Stimulated activated CD4-positive, alpha-beta T cell treated with anti-CD3 and anti-CD28 coated beads, TNF-alpha, amount 100 ng/mL, for 1 hour (primary cell): ENCODE results near the gene PTPRQ.
"Not testable (repeated sequence)": the region's sequence is repeated elsewhere in the genome, so short reads cannot be mapped to it uniquely, and the experiment has no call there.

Experiments used
- DNase-seq, 3 donors: peaks; one replicate each; pipeline ENCODE4 v3.0.0-alpha.2; 2020; ENCODE audit warnings: low read depth in 3 of 3, low spot score in 1 of 3

Gene PTPRQ

DNA sequence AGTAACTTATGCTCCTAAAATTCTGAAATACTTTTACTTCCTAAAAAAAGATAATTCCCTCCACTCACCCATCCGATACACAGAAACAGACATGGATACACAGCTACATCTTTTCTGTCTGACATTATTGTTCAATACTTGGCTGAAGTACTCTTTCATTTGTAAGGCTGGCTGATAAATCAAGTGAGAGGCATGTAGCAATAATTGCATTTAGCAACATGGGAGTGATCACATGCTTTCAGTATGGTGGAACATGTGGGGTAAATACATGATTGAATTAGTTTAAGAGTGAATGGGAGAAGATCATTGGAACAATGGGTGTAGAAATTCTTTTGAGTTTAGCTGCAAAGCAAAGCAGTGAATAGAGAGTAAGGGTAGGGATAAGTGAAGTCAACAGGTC, 25.6 kb downstream of the PTPRQ start:
- no peak for DNase-seq

GRCh38 chr12:80470403-80470802, 26.4 kb downstream of the PTPRQ start:
- DNase-seq = no peak

- DNase-seq = no peak
Observed at GRCh38 chr12:80472236-80472635, 28.2 kb downstream of the PTPRQ start.

DNA sequence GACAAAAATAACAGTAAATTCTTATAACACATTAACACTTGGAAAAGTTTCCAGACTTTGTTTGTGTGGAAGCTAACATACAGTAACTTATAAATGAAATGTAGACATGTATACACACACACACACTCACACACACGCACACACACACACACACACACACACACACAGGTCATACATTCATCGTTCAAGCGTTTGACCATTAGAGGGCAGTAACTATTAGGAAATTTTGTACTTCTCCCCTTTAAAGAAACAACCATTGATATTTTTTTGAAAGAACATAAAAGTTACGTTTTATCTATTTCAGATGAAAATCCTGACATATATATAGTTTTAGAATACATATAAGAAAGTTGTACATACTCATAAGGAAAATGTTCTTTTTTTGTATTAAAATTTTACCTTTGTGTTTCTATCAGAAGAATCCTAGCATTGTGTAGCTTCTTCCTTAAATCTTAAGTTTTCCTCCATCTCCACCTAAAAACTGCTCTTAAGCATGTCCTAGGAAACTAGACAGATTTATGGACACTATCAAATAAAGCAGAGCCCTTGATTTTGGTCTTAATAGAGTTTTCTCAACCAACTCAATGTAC, 29.0 kb downstream of the PTPRQ start:
- DNase-seq = no peak

GRCh38 chr12:80477521-80478145, 33.6 kb downstream of the PTPRQ start:
- DNase-seq = not testable (repeated sequence)

- DNase-seq = no peak
Observed at GRCh38 chr12:80484746-80485145, 40.7 kb downstream of the PTPRQ start.

GRCh38 chr12:80485222-80485987, 41.4 kb downstream of the PTPRQ start:
- DNase-seq = no peak

- no peak for DNase-seq
Observed at GRCh38 chr12:80490329-80490728, 46.3 kb downstream of the PTPRQ start.

DNA sequence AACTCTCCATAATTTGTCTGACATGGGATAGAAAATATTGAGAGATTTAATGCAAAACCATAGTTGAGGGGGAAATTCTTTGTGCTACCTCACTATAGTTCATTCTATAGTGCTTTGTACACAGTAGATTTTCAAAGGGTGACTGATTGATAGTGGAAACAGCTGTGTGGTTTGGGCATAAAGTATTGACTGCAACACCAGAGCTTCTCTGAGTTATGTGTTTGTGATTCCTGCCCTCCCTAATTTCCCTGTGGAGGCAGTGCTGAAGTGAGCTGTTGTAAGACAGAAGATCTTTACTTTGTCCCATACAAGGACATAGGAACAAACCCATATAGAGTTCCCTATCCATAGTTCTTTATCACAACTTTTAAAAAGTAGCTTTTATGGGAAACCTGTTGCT, 47.1 kb downstream of the PTPRQ start:
- DNase-seq = no peak

DNA sequence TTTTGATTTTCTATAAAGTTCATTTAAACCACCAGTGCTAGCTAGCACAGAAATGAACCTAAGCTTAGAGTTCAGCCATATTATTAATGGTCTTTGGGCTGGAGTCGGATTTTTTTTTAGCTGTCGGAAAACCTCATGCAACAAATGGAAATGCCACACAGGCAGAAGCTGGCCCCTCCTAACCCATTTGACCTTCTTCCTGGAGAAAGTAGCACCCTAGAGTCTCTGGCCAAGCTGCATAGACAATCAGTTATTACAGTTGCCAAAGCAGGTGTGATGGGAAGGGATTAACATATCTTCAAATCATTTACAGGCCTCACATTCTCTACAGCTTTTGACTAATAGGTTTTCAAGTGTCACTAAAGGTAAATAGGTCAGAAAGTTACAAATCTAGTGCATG, 49.4 kb downstream of the PTPRQ start:
- DNase-seq = no peak

GRCh38 chr12:80494836-80495235, 50.8 kb downstream of the PTPRQ start:
- no peak for DNase-seq

GRCh38 chr12:80498059-80498728, 54.2 kb downstream of the PTPRQ start:
- no peak for DNase-seq

- DNase-seq = no peak
Observed at GRCh38 chr12:80504389-80505163, 60.5 kb downstream of the PTPRQ start.

DNA sequence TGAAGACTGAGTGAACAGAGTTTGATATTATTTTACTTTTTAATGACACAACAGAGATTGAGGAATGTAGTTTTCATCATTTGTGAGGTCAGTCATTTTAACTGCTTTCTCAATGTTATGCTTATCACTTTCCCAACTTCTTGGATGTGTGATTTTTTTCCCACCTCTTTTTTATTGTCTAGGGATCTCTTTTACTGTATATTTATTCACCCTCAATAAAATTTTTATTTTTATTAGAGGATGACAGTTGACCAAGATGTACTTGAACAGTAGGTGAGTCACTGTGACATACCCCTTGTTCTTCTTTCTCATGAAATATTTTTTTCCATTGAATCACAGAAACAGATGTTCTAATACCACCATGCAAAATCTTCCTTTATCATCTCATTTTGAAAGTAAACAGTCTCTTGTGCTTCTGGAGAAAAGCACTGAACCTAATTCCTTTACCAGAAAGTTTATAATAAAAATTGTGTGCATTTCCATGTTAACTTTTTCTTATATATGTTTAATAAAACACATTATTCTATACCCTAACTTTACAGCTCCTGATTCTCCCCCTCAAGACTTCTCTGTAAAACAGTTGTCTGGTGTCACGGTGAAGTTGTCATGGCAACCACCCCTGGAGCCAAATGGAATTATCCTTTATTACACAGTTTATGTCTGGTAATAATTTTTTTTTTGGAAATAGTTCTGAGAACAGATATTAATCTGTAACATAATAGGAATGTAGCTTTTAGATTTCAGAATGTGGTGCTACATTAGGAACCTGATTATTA, 65.9 kb downstream of the PTPRQ start:
- no peak for DNase-seq

DNA sequence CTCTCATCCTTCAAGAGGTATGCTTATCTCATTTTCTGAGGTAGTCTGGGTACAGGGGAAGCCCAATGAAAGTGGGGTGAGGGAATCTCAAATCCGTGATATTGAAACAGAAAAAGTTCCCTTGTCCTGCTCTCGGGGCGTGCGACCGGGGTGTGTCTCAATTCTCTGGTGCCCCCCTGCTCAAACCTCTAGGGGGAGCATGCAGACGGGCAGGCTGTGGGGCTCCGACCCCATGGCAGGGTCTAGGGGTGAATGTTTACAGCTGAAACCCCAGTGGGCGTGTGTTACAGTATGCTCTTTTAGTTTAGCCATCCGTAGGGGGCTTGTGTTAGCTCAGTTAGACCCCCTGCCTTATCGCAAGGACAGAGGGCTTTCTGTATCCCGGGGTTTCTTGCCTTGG, 68.7 kb downstream of the PTPRQ start:
- DNase-seq = no peak

- DNase-seq = no peak
Observed at GRCh38 chr12:80513211-80513610, 69.2 kb downstream of the PTPRQ start.

GRCh38 chr12:80517655-80518054, 73.6 kb downstream of the PTPRQ start:
- DNase-seq = no peak

- no peak for DNase-seq
Observed at GRCh38 chr12:80531646-80532045, 87.6 kb downstream of the PTPRQ start.

GRCh38 chr12:80539029-80539428, 95.0 kb downstream of the PTPRQ start:
- DNase-seq = no peak

DNA sequence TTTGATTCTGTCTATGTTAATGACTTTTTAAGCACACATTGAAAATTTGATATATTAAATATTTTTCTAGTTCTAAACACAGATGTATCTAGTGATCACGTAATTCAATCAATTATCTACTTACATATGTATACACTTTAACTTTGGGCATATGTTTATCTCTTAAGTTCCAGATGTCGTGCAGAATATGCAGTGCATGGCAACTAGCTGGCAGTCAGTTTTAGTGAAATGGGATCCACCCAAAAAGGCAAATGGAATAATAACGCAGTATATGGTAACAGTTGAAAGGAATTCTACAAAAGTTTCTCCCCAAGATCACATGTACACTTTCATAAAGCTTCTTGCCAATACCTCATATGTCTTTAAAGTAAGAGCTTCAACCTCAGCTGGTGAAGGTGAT, 105.3 kb downstream of the PTPRQ start:
- no peak for DNase-seq
